ENCODE data around the gene NRCAM. TPM values are rescaled to one million over a fixed set of nuclear protein-coding genes. Genes with fewer than 3 reads are reported as not detected.
A peak's percentile ranks its signal among the peaks of the same experiment; 100 is the strongest.

The NRCAM gene
- total and polyA plus RNA-seq, 2 of the 8 experiments (the other 6 are each of a cell fraction or from before 2014, with no cell fraction given) = 2.7 to 3.8 TPM

- FAIRE-seq = peak; percentile 86
- H3K14ac ChIP-seq (ENCODE audit: insufficient read length) = no peak overlapping the region
- WGBS, 2 experiments (ENCODE audit: extremely low coverage in 1 of 2, insufficient coverage in 1 of 2, insufficient read length in 1 of 2, insufficient replicate concordance in 2 of 2, low coverage in 1 of 2, low lambda C conversion rate in 2 of 2, missing lambda C conversion rate in 1 of 2) = 50% methylated on average over 6 of the region's 6 CpGs; no CpG with 5 or more reads in 1 of the 2 experiments
Measured at GRCh38 chr7:108114117-108114841, 342.0 kb downstream of the NRCAM start.

More at GRCh38 chr7:108114117-108114841, 342.0 kb downstream of the NRCAM start:
- Histone ChIP-seq H3K4me3 (ENCODE audit: extremely low read depth in 1 of 4, insufficient read depth in 2 of 4, low read depth in 3 of 4, low read length in 4 of 4) (no peak overlapping the region), H2BK15ac (ENCODE audit: low read length) (no peak overlapping the region), H3K9me3 (ENCODE audit: insufficient read depth in 2 of 2, low read depth in 1 of 2, low read length in 1 of 2) (no peaks in the 10 kb centered on the region), H3K79me2 (ENCODE audit: control insufficient read depth in 1 of 2, insufficient read depth in 2 of 2, low read length in 2 of 2) (no peaks in the 10 kb centered on the region), H2AFZ (ENCODE audit: low read length) (no peak overlapping the region), H4K8ac (ENCODE audit: extremely low read depth, insufficient read depth, low read length) (no peak overlapping the region; the same call in 1 of the 2 replicates), H4K20me1 (replicated peaks in 1 of 2; ENCODE audit: control insufficient read depth in 1 of 2, insufficient read depth in 2 of 2, low read length in 2 of 2) (no peaks in the 10 kb centered on the region), H2BK20ac (ENCODE audit: low read length) (no peak overlapping the region), H2AK5ac (ENCODE audit: low read depth, low read length) (no peak overlapping the region), H3K18ac (ENCODE audit: extremely low read depth, low read length) (no peak overlapping the region), H3K23ac (ENCODE audit: insufficient read length) (no peak overlapping the region), H4K91ac (replicated peaks; ENCODE audit: insufficient read length, low read length) (no peak overlapping the region), H3K4me1 (replicated peaks in 1 of 4; ENCODE audit: control insufficient read depth in 3 of 4, insufficient read depth in 4 of 4, low read length in 3 of 4) (no peaks in the 10 kb centered on the region), H3K9ac (replicated peaks in 1 of 4; ENCODE audit: extremely low read depth in 1 of 4, low read depth in 3 of 4, low read length in 3 of 4) (no peak overlapping the region), H2BK120ac (replicated peaks; ENCODE audit: low read depth, low read length) (no peak overlapping the region), H3K23me2 (ENCODE audit: low read depth, low read length) (no peaks in the 10 kb centered on the region), H4K5ac (ENCODE audit: insufficient read length, low read depth, low read length) (no peak overlapping the region), H3K36me3 (ENCODE audit: control insufficient read depth in 2 of 4, insufficient read depth in 4 of 4, low read length in 3 of 4) (no peaks in the 10 kb centered on the region), H2BK5ac (ENCODE audit: low read depth, low read length) (no peak overlapping the region), H3K4ac (replicated peaks; ENCODE audit: insufficient read length, low read depth, low read length) (no peak overlapping the region), H3K4me2 (ENCODE audit: insufficient read depth in 1 of 2, low read depth in 2 of 2, low read length in 2 of 2) (no peak overlapping the region), H3K27ac (ENCODE audit: low read depth, low read length) (no peak overlapping the region), H3K27me3 (replicated peaks in 1 of 4; ENCODE audit: control insufficient read depth in 3 of 4, extremely low read depth in 1 of 4, insufficient read depth in 3 of 4, low read length in 3 of 4) (no peaks in the 10 kb centered on the region), H2BK12ac (ENCODE audit: low read depth, low read length) (no peak overlapping the region), H3K56ac (replicated peaks; ENCODE audit: insufficient read length, low read depth, low read length) (no peak overlapping the region), H3K79me1 (ENCODE audit: low read depth, low read length) (no peaks in the 10 kb centered on the region)
- TF ChIP-seq RAD21 (IDR thresholded peaks at IDR 0.05 in 1 of 2, conservative IDR thresholded peaks at IDR 0.05 in 1 of 2; ENCODE audit: low read depth in 2 of 2, low read length in 2 of 2) = peak; percentile 85 to 91
- no peak for TF ChIP-seq FOSL1 (IDR thresholded peaks at IDR 0.05; ENCODE audit: insufficient read depth, low read depth, low read length)
- TF ChIP-seq CHD1 (IDR thresholded peaks at IDR 0.05; ENCODE audit: low read depth, low read length) = no peak
- no peak for TF ChIP-seq GABPA (IDR thresholded peaks at IDR 0.05; ENCODE audit: borderline replicate concordance, insufficient read depth, low read length)
- no peak for TF ChIP-seq SAP30 (IDR thresholded peaks at IDR 0.05; ENCODE audit: insufficient read depth, insufficient replicate concordance, low read length)
- peak; percentile 61 to 86 (median 84) for TF ChIP-seq CTCF (IDR thresholded peaks at IDR 0.05; ENCODE audit: control extremely low read depth in 1 of 3, insufficient read depth in 1 of 3, low read depth in 1 of 3, low read length in 3 of 3)
- TF ChIP-seq POU5F1 (IDR thresholded peaks at IDR 0.05; ENCODE audit: low read depth, low read length) = no peak
- ChIA-PET POLR2A (ENCODE audit: partially characterized antibody) (no interaction called here), CTCF (ENCODE audit: partially characterized antibody) (interaction anchor here (0.6 to 3.0 kb wide), 31 partner anchors 8 to 1449 kb away, joined by 3 to 61 read pairs (median 4); partner anchors contain the start of genes LAMB1 and LAMB4)
- DNase-seq (ENCODE audit: low read depth in 1 of 2, low spot score in 2 of 2) = peak; percentile 33 to 50

All from H1 (cell line).